Measurements from ENCODE around the gene LRRC55. TPM values are rescaled to one million over a fixed set of nuclear protein-coding genes. Genes with fewer than 3 reads are reported as not detected.

LRRC55 gene
- total RNA-seq, 6 experiments from 2014 or later: not detected

DNA sequence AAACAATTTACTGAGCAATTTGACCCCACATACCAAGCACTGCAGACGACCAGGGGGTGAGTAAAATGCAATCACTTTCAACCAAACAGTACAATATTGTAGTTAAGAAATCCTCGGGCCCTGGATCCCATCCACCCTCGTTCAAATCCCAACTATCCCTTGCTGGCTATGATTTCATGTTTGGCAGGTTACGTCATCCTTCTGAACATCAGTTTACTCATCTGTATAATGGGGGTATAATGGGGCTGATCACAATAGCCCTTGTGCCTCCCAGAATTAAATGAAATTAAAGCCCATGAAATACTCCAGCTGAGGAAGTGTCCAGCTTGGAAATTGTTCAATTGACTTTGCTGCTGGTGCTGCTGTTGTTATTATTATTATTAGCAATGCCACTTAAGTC, 34.7 kb downstream of the LRRC55 start:
- H3K4me1 Mint-ChIP-seq (ENCODE audit: low read depth): peaks cover 31% of the 10 kb centered on the region
- H3K27ac Mint-ChIP-seq: no peak overlapping the region
- peaks cover 3% of the 10 kb centered on the region for H3K27me3 Mint-ChIP-seq (ENCODE audit: insufficient read depth)
- no peak for TF ChIP-seq CTCF (IDR thresholded peaks at IDR 0.05)
- no peak for DNase-seq
- no peak overlapping the region for H3K4me3 Mint-ChIP-seq
- no peaks in the 10 kb centered on the region for H3K9me3 Mint-ChIP-seq
- H3K36me3 Mint-ChIP-seq (ENCODE audit: low read depth): no peaks in the 10 kb centered on the region

DNA sequence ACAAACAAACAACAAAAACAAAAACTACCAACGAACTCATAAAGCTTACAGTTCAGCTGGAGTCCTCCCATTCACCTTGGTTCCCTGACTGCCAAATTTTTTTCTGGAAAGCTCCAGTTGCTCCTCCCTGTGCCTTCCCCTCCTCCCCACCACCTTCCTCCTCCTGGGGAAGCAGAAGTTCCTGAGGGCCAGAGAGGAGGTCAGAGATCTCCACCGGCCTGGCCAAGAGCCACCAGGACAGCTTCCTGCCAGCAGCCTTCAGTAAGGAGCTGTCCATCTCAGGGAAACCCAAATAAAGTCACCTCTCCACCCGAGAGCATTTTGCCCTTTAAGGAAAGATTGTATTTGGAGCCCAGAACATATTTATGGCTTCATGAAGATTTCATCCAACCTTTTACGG, 35.3 kb downstream of the LRRC55 start:
- Mint-ChIP-seq H3K27me3 (ENCODE audit: insufficient read depth) (peaks cover 3% of the 10 kb centered on the region), H3K9me3 (no peaks in the 10 kb centered on the region), H3K27ac (no peak overlapping the region), H3K4me1 (ENCODE audit: low read depth) (peaks cover 28% of the 10 kb centered on the region), H3K4me3 (no peak overlapping the region), H3K36me3 (ENCODE audit: low read depth) (no peaks in the 10 kb centered on the region)
- no peak for TF ChIP-seq CTCF (IDR thresholded peaks at IDR 0.05)
- no peak for DNase-seq

DNA sequence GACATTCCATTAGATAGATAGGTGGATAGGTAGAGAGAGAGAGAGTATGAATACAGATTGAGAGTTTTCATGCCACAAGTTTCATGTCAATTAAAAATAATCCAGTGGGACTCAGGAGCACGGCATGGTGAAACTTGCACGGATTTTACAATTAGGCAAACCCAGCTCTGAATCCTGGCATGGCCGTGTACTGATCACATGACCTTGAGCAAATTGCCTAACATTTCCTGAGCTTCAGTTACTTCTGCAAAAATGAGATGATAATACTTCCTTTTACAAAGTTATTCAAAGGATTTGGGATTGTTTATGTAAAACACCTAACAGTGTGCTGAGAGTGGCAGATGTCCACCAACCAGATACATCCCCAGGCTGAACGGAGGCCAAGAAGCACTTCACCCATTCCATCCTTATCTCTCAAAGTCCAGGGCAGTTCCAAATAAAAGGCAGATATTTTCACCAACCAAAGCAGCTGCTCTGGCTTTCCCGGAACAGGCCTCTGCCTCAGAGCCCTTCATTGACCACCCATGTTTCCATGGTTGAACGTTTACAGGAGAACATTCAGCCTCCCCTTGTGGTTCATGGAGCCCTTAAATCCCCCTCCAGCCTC, 37.4 kb downstream of the LRRC55 start:
- Mint-ChIP-seq H3K27me3 (ENCODE audit: insufficient read depth) (peaks cover 2% of the 10 kb centered on the region; the same call in 1 of the 2 replicates), H3K4me1 (ENCODE audit: low read depth) (peaks cover 28% of the 10 kb centered on the region), H3K9me3 (no peaks in the 10 kb centered on the region), H3K4me3 (no peak overlapping the region), H3K27ac (no peak overlapping the region), H3K36me3 (ENCODE audit: low read depth) (no peaks in the 10 kb centered on the region)
- no peak for TF ChIP-seq CTCF (IDR thresholded peaks at IDR 0.05)
- DNase-seq: no peak

DNA sequence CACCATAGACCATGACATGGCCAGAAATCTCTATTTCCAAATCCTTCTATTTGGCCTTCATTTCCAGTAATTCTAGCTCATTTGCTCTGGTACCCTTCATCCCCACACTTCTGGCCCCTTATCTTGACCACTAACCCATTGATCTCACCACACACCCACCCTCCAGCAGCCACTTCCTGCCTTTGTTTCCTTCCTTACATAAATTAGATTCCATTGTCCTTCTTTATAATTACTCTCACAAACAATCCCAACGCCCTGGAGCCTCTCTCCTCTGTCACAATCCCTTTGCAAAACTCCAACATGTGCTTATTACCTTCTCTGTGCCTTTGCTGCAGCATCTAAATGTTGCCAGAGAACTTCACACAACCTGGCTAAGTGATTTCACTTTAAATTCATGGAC, 40.5 kb downstream of the LRRC55 start:
- DNase-seq: no peak
- Mint-ChIP-seq H3K36me3 (ENCODE audit: low read depth) (no peaks in the 10 kb centered on the region), H3K27me3 (ENCODE audit: insufficient read depth) (peaks cover 2% of the 10 kb centered on the region; the same call in 1 of the 2 replicates), H3K9me3 (no peaks in the 10 kb centered on the region), H3K4me3 (no peak overlapping the region), H3K4me1 (ENCODE audit: low read depth) (peaks cover 13% of the 10 kb centered on the region), H3K27ac (no peak overlapping the region)
- TF ChIP-seq CTCF (IDR thresholded peaks at IDR 0.05): no peak

- peak; percentile 66 for DNase-seq
- H3K27ac Mint-ChIP-seq: no peak overlapping the region
Measured at GRCh38 chr11:57223601-57224000, 41.8 kb downstream of the LRRC55 start.

More at GRCh38 chr11:57223601-57224000, 41.8 kb downstream of the LRRC55 start:
- H3K36me3 Mint-ChIP-seq (ENCODE audit: low read depth): no peaks in the 10 kb centered on the region
- TF ChIP-seq CTCF (IDR thresholded peaks at IDR 0.05): no peak
- peaks cover 2% of the 10 kb centered on the region; the same call in 1 of the 2 replicates for H3K27me3 Mint-ChIP-seq (ENCODE audit: insufficient read depth)
- H3K9me3 Mint-ChIP-seq: no peaks in the 10 kb centered on the region
- H3K4me1 Mint-ChIP-seq (ENCODE audit: low read depth): peaks cover 10% of the 10 kb centered on the region
- H3K4me3 Mint-ChIP-seq: no peak overlapping the region
